Ovary (tissue), 3 donors: ENCODE measurements around the gene LIPG.

Source experiments
- CTCF ChIP-seq, 3 donors: fragments of 450-650 bp in 2 of 3; fragments of 200-600 bp in 1 of 3; IDR thresholded peaks; one replicate each; pipeline versions ENCODE4 v1.5.1 to v1.8.0; 2016 to 2022; ENCODE audit warnings: antibody characterized with exemption in 3 of 3, mild to moderate bottlenecking in 1 of 3
- EP300 ChIP-seq: sonication (generic); formaldehyde crosslinking; IDR thresholded peaks from one replicate; pipeline ENCODE4 v1.6.1; 2017; ENCODE audit warnings: antibody characterized with exemption
- POLR2A ChIP-seq: fragments of 450-650 bp; IDR thresholded peaks from one replicate; pipeline ENCODE4 v1.6.1; 2017; ENCODE audit warnings: antibody characterized with exemption, mild to moderate bottlenecking, moderate library complexity
- donor health status: DM: no; HTN: no; CAD: no.

- TF ChIP-seq CTCF (IDR thresholded peaks at IDR 0.05) = no peak
- no peak for TF ChIP-seq POLR2A
- TF ChIP-seq EP300 = no peak
Observed at GRCh38 chr18:49546719-49547273, 15.1 kb upstream of the LIPG start.
